HL-60/S4 treated with retinoic acid at 250 ng/mL for 4 days and 3 days (cell line): ENCODE measurements around the gene XPC.

ENCODE experiments used
- in situ Hi-C: fragments of 300-500 bp; cut with MboI; formaldehyde crosslinking; loops from 2 replicates; pipeline ENCODE4 v1.7.0; 2022; ENCODE audit warnings: low sequenced_read_pairs

The XPC gene

DNA sequence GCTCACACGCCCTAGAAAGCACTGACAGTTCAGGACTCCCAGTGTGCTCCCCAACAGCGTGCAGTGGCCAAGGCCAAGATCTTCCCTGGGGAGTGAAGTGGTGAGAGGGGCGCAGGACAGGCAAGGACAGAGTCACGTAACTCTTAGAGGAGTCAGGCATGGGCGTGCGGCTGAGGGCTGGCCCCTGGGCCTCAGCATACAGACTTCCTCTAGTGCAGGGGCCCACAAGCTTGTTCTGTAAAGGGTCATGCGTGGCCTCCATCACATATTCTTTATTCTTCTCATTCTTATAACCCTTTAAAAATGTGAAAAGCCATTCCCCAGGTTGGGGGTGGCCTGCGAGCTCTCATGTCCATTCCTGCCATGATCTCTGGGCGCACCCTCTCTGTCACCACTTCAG lies 28.3 kb downstream of the XPC start:
- in situ Hi-C loops = no loop called here

DNA sequence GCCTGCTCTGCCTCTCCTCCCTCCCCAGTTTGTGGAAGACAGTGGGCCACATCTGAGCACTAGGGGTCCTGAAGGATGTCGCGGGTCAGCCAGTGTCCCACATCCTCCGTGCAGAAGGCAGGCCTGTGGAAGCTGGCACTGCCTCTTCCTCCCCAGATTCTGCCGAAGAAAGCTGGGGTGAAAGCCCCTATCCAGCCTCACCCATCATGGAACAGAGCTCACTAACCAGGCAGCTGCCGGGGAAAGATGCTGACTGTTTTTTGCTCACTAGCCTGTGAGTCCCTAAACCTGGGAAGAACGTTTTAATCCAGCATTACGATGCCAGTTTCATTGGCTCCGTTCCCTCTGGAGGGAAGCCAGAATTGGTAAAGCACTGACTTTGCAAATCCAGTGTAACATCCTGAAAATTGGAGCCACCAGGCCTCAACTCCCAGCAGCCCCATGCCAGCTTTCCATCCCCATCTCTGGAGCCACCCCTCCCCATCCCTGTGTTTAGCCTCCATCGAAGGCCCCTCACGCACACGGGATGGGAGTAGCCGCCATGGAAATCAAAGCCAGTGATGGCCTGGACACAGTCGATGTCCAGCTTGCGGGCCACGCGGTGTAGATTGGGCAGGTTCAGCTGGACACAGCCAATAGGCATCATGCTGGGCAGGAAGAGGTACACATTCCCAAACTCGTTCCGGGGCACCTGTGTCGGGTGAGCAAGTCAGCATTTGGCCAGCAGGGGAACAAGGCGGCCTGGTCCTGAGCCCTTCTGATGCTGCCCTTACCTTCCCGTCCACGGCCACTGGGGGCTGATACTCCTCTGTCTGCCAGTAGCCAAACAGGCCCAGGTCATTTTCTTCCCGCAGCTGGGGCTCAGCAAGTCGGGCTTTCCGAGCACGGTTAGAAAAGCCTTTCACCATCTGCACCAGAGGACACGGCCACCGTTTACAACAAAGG lies 30.1 kb downstream of the XPC start:
- in situ Hi-C loops = no loop called here

DNA sequence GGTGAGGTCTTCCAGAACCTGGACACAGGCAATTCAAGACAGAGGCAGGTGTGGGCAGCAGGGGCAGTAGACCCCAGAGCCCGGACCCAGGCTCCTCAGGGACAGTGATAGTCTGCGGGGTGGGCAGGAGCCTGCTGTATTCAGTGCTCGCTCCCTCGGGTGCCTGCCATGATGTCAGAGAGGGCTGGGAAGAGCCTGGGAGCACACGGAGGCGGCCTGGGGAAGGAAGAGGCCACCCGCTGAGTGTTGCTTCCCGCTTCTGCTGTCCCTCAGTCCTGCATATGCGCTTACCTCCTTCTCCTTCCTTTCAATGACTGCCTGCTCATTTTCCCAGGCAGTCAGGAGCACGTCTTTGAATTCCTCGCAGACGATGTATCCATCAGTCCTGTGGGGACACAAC lies 30.8 kb downstream of the XPC start:
- in situ Hi-C loops = no loop called here

DNA sequence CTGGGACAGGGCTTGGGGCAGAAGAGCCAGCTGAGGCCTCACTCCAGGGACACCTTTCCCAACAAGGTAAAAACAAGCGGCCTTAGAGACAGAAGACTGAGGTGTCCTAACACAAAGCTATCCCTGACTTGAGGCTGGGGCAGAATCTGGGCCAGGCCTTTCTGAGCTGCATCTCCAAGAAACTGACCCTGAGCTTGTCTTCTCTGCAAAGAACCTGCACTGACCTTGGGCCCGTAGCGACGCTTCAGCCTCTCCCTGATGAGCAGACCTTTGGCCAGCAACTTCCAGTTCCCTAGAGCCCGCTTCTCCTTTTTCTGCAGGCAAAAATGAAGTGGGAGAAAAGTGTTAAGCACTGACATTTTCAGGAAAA lies 31.4 kb downstream of the XPC start:
- in situ Hi-C loops = no loop called here

DNA sequence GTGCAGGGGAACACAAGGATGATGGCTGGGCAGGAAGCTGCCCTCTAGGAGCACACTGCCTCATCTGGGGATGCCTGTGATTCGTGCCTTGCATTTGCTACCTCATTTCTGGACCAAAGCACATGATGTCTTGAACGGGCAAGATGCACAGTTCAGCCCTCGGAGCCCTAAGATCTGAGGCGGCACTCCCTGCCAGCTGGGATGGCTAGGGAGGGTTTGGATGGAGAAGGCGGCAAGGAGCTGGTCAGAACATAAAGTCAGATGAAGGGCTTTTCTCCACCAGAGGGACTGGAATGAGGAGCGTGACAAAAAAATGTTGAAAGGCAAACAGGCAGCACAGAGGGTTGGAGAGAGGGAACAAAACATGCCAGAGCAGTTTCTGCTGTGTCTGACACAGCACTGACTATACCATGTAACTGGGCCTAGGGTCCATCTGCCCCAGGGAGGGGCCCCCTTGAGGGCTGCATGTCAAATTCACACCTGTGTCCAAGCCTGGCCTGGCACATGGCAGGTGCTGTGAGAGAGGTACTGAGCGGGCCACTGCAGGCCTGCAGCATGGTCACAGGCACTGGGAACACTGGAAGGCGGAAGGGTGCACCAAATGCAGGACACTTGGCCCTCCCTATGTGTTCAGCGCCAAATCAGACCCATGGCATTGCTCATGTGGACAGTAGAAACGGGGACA lies 31.9 kb downstream of the XPC start:
- in situ Hi-C loops = no loop called here

DNA sequence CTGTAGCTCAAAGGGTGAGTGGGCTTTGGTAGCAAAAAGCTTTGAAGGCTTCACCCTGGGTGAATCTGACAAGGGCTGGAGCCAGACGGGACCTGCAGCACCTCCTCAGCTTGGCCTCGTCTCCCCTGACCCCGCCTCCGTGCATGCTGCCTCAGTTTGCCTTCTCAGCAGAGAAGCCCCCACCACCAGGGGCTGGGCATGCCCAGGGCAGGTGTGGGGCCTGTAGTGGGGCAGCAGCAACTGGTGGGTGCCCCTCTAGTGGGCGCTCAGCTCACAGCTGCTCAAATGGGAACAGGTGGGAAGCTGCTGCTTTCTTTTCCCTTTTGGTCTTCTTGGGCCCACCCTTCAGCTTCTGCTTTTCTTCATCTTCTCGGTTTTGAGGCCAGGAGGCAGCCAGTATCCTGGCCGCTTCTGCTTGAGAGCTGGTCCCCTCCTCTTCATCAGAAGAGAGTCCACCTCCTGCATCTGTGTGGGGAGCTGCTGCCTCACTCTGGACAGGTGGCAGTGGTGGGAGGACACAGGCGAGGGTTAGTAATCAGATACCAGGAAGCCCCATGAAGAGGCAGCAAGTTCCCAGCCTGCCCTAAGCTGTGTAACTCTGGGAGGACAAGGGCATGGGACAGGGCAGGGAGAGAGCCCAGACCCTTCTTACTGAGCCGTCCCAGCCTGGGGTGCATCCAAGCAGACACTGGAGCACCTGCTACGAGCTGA lies 32.6 kb downstream of the XPC start:
- in situ Hi-C loops = no loop called here

DNA sequence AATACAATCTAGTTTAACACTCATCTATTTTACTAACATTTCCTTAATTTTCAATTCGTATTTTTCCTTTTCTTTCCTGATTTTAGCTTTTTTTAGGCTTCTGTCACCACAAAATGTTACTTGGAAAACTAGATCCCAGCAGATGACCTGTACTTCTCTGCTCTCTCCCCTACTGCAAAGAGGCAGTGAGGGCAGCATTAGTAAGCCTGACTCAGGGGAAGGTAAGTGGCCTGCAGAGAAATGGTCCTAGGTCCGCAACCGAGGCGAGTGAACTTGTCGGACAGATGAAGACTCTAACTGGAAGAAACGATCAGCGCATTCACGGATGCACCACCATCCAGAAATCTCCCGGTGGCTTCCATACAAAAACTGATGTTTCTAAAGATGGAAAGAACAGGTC lies 33.2 kb downstream of the XPC start:
- in situ Hi-C loops = no loop called here

DNA sequence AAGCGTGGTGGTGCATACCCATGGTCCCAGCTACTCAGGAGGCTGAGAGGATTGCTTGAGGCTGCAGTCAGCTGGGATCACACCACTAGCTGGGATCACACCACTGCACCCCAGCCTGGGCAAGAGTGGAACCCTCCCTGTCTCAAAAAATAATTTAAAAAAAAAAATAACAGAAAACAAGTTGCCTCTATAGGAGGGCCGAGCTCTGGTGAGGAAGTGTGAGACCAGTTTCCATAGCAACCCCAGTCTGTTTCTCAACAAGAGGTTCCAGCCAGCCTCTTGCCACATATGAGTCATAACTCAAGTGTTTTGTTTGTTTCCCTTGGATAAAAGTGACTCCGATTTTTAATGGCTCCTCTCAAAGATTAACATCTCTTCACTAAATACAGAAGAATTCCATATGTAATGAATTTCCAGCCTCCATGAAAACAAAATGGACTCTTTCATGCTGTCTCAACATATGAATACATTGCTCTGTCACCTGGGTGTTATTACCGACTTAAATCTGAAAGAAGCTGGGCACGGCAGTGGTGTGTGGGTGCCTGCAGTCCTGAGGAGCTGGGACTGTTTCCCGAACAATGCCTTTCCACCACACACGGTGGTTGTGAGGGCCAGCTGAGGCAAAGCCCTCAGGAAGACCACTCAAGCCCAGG lies 33.9 kb downstream of the XPC start:
- in situ Hi-C loops = no loop called here

DNA sequence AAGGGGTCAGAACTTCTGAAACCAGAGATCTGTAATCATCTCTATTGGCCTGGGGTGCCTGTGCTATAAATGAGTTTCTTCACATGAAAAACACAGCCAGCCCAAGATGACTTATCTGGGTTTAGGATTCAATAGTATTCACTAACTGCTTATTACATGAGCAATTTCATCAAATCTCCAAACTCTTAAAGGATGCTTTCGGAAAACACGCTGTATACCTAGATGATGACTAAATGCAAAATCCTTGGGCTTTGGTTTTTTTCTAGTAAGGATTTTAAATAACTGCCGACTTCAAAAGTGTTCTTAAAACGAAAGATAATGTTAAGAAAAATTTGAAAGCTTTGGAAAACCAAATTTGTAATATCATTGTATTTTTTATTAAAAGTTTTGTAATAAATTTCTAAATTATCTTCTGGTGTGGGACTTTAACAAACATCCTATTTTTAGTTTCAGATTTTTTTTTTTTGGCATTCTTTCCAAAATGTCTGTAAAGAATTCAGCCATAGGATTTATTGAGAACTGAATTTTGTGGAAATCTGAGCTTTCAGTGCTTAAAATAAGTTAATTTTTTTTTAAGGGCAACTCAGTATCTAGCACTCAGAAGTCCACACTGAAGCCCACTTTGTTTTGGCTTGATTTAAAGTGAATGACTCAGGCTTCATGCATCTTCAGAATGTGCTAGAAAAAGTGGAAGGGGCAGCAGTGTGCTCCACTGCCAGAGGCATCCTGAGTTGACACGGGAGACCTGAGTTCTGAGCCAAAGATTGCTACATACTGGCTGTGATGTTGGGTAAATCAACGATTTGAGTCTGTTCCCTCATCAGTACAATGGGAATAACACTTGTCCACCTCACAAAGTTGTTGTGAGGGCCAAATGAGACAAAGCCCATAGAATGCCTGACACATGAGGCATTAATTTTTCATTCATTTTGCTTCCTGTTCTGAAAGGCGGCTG lies 34.9 kb downstream of the XPC start:
- in situ Hi-C loops = no loop called here

DNA sequence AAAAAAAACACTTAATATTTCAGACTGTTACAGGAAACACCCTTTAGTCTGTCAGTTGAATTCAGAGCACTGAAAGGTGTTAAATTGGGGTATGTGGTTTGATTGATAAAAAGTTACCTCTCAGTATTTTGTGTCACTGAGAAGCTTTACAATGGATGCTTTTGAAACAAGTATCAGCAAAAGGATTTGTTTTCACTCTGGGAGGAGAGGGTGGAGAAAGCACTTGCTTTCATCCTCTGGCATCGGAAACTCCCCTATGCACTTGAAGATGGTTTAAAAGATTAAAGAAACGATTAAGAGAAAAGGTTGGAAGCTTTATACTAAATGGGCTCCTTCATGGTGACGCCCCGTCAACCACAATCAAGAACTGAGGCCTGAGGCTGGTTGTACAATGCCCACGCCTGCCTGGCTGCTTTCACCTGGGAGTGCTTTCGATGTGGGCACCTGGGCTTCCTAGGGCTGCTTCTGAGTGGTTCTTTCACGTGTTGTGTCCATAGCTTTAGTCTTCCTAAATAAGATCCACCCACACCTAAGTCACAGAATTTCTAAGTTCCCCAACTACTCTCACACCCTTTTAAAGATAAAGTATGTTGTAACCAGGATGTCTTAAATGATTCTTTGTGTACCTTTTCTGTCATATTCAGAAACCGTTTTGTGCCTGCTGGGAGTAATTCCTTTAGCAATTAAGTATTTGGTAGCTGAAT lies 35.7 kb downstream of the XPC start:
- in situ Hi-C loops = no loop called here

DNA sequence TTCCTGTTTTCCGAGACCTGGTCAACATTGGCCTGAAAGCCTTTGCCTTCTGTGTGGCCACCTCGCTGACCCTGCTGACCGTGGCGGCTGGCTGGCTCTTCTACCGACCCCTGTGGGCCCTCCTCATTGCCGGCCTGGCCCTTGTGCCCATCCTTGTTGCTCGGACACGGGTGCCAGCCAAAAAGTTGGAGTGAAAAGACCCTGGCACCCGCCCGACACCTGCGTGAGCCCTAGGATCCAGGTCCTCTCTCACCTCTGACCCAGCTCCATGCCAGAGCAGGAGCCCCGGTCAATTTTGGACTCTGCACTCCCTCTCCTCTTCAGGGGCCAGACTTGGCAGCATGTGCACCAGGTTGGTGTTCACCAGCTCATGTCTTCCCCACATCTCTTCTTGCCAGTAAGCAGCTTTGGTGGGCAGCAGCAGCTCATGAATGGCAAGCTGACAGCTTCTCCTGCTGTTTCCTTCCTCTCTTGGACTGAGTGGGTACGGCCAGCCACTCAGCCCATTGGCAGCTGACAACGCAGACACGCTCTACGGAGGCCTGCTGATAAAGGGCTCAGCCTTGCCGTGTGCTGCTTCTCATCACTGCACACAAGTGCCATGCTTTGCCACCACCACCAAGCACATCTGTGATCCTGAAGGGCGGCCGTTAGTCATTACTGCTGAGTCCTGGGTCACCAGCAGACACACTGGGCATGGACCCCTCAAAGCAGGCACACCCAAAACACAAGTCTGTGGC lies 36.6 kb downstream of the XPC start:
- in situ Hi-C loops = no loop called here

DNA sequence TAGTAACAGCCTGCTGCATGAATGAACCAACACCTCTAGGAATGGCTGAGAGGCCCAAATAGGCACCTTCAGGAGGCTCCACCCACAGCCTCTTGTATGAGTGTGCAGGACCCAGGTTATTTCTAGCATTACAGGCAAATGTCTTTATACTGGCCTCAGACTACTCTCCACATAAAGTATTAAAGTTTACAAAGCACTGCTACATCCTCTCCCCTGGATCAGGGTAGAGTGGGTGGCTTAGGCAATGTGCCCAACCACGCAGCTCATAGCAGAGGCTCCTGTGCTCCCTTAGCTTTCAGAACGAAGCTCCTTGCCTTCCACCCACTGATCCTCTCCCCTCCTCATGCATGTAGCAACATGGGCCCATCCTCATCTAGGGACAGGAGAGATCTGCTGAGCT lies 37.3 kb downstream of the XPC start:
- in situ Hi-C loops = no loop called here

DNA sequence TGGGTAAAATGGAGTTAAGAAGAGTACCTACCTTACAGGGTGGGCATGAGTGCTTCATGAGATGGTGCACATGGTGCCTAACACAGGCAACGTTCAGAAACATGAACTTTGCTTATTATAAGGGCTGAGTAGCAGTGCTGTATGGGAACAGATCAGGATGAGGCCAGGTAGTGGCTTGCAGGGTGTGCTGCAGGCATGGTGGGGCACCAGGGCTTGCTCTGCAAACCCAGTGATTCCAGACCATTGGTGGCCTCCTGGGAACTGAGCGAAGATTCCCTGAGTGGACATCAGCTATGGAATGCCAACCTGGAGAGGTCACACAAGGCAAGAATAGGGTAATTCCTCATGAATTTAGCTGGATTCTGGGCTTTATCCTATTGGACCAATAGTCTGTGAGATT lies 37.7 kb downstream of the XPC start:
- in situ Hi-C loops = no loop called here

DNA sequence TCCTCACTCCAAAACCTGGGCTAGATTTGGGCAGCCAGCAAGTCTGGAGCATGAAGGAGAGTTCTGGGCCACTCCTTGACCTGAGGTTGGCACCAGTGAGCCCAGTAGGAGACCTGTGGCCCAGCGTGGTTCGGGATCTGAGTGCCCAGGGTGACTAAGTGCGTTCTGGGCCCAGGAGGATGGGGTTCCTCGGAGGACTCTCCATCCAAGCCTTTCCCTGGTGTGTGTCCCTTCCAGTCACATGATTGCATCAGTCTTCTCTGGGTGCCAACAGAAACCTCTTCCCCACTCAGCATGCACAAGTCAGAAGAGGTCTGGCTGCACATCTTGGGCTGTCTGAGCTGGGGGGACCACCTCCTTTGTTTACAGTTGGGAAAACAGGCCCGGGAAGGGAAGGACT lies 38.6 kb downstream of the XPC start:
- in situ Hi-C loops = no loop called here

DNA sequence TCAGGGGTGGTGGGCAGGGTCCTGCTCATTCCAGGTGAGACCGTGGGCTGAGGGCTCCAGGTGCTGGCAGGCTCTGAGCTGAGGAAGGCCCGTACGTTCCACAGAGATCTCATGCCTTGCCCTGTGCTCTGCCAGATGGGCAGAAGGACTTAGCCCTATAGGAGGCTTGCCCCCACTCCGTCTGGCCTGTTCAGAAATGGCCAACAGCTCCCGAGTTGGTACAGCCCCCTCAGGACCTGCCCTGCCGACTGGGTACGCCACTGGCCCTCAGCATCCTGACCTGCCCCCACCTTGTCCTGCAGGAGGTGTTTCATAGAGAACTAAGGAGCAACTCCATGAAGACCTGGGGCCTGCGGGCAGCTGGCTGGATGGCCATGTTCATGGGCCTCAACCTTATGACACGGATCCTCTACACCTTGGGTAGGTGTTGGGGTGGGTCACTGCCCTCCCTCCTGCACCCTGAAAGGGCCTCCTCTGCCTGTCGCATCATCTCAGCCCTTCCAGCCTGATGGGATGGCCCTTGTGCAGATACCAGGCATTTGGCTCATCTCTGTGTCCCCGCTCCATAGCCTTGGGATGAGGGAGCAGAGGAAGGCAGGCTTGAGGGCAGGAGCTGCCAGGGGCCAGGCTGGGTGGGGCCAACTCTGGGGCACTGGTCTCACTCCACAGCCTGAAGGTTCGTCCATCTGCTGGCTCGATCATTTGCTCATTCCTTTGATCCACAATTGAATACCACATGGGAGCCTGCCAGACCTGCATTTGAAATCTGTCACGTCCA lies 39.3 kb downstream of the XPC start:
- in situ Hi-C loops = no loop called here

DNA sequence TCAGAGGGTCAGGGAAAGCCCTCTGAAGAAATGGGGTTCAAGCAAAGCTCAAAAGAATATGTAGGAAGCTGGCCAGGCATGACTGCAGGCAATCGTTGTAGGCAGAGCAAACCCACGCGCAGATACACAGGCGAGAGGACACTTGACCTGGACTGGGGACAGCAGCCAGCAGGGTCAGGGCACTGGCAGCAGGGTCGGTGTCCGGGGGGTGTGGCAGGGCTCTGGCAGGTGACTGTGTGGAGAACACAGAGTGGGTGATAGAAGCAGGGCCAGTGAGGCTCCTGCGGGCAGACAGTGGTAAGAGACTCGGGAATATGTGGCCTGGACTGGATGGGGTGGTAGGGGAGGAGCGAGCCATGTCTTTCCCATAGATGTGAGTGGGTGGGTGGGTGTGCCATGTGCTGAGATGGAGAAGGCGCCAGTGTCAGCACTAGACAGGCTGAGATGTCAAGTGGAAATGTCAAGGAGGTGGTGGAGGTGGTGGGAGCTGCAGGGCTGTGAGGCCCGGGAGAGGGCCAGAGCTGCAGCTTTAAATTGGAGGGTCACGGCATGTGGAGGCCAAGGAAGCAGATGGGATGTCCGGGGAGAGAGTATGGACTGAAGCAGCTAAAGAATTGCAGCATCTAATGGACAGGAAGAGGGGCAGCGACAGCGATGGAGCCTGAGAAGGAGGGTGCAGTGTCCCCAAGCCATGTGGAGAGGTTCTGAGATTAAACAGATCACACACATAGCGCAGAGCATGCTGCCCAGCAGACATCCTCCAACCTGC lies 40.1 kb downstream of the XPC start:
- in situ Hi-C loops = no loop called here

DNA sequence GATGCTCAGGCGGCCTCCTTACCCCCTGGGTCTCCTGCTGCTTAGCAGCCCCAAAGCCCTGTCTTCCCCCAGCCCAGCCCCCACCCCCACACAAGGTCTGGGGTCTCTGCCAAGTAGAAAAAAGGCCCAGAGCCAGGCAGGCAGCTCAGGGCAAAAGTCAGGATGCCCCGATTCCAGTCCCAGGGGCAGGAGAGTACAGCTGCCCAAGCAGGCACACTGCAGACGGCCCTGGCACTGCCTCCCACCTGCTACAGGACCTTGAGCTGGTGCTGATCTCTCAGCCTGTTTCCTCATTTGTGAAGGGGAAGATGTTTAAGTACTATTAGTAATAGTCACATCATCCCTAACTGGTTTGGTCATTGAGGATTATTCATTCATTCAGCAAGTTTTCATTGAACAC lies 41.0 kb downstream of the XPC start:
- in situ Hi-C loops = no loop called here
